Thyroid gland (tissue), 4 donors: Measurements from ENCODE around the gene MRPL36. TPM values are rescaled to one million over a fixed set of nuclear protein-coding genes. Genes with fewer than 3 reads are reported as not detected.

Experiments used
- DNase-seq, 2 donors: peaks; one replicate each; pipeline ENCODE4 v3.0.0-alpha.2; 2019
- H3K27ac ChIP-seq, 3 donors: fragments of 200-600 bp; sonication (generic); 1 replicate in 2 of 3; 2 replicates in 1 of 3; pipeline ENCODE4 v1.5.1; 2016 to 2019; ENCODE audit warnings: mild to moderate bottlenecking in 1 of 3, moderate library complexity in 1 of 3
- H3K27me3 ChIP-seq: fragments of 200-600 bp; sonication (generic); one replicate; pipeline ENCODE4 v1.5.1; 2019
- H3K36me3 ChIP-seq, 2 donors: fragments of 200-600 bp; sonication (generic); one replicate each; pipeline ENCODE4 v1.5.1; 2016 to 2019
- H3K4me1 ChIP-seq, 2 donors: fragments of 200-600 bp; sonication (generic); one replicate each; pipeline ENCODE4 v1.5.1; 2017 to 2019
- H3K4me3 ChIP-seq, 3 donors: fragments of 200-600 bp; sonication (generic); replicated peaks in 1 of 3; 1 replicate in 2 of 3; 2 replicates in 1 of 3; pipeline ENCODE4 v1.5.1; 2016; ENCODE audit warnings: mild to moderate bottlenecking in 1 of 3
- H3K9me3 ChIP-seq: fragments of 200-600 bp; sonication (generic); one replicate; pipeline ENCODE4 v1.5.1; 2017
- CTCF ChIP-seq, 6 experiments: fragments of 200-600 bp in 3 of 6; fragments of 450-650 bp in 3 of 6; sonication (generic) in 3 of 6; IDR thresholded peaks; one replicate each; pipeline ENCODE4 v1.5.1; 2016 to 2019; ENCODE audit warnings: antibody characterized with exemption in 6 of 6, mild to moderate bottlenecking in 2 of 6, inconsistent platforms in 1 of 6, moderate library complexity in 1 of 6
- POLR2A ChIP-seq, 2 donors: fragments of 450-650 bp; IDR thresholded peaks; one replicate each; pipeline ENCODE4 v1.6.1; 2017; ENCODE audit warnings: antibody characterized with exemption in 2 of 2, mild to moderate bottlenecking in 2 of 2, moderate library complexity in 1 of 2
- WGBS, 2 donors: methylation state at CpG; one replicate each; pipeline ENCODE4 v1.1.5; 2017; 5-methylcytosine and 5-hydroxymethylcytosine counted together
- intact Hi-C: fragments of 100-400 bp; cut with DNase I; formaldehyde crosslinking; loops from one replicate; pipeline ENCODE4 v1.15.1; 2023
- total RNA-seq, 4 donors: library from RNA; depleted of rRNA; stranded (reverse); fragments of >200 nt; gene quantifications; one replicate each; pipeline ENCODE4 v1.2.3, GENCODE V29; 2016

Gene MRPL36
- total RNA-seq, 4 donors from 2014 or later: 10.4 to 41.7 (median 33.6) TPM

GRCh38 chr5:1752881-1753280 is 46.8 kb downstream of the MRPL36 start:
- Histone ChIP-seq H3K27ac (no peak overlapping the region), H3K4me3 (no peak overlapping the region), H3K4me1 (no peaks in the 10 kb centered on the region), H3K9me3 (no peaks in the 10 kb centered on the region), H3K27me3 (no peaks in the 10 kb centered on the region), H3K36me3 (no peaks in the 10 kb centered on the region)
- intact Hi-C loops: no loop called here
- TF ChIP-seq POLR2A (IDR thresholded peaks at IDR 0.05) (no peak), CTCF (IDR thresholded peaks at IDR 0.05) (no peak)
- DNase-seq: no peak
- WGBS, 2 donors: 72 to 80% methylated on average over 15 to 16 of the region's 16 CpGs

GRCh38 chr5:1751864-1752822 is 47.5 kb downstream of the MRPL36 start:
- no peak for DNase-seq
- 67 to 70% methylated on average over 27 to 28 of the region's 29 CpGs for WGBS, 2 donors
- TF ChIP-seq CTCF (IDR thresholded peaks at IDR 0.05) (no peak), POLR2A (IDR thresholded peaks at IDR 0.05) (no peak)
- H3K27ac ChIP-seq: no peak overlapping the region
- no peaks in the 10 kb centered on the region for H3K9me3 ChIP-seq
- no peaks in the 10 kb centered on the region for H3K4me1 ChIP-seq
- H3K27me3 ChIP-seq: no peaks in the 10 kb centered on the region
- H3K36me3 ChIP-seq: no peaks in the 10 kb centered on the region
- intact Hi-C loops: no loop called here
- H3K4me3 ChIP-seq: no peak overlapping the region

- no peak for DNase-seq
Measured at GRCh38 chr5:1751026-1751863, 48.4 kb downstream of the MRPL36 start.

GRCh38 chr5:1750469-1750868 is 49.2 kb downstream of the MRPL36 start:
- intact Hi-C loops: no loop called here
- H3K4me3 ChIP-seq: no peak overlapping the region
- H3K27me3 ChIP-seq: no peaks in the 10 kb centered on the region
- H3K4me1 ChIP-seq: no peaks in the 10 kb centered on the region
- no peak for TF ChIP-seq POLR2A (IDR thresholded peaks at IDR 0.05)
- TF ChIP-seq CTCF (IDR thresholded peaks at IDR 0.05): no peak
- no peak overlapping the region for H3K27ac ChIP-seq
- WGBS, 2 donors: 87 to 88% methylated on average over 14 to 17 of the region's 17 CpGs
- H3K9me3 ChIP-seq: no peaks in the 10 kb centered on the region
- no peak for DNase-seq
- H3K36me3 ChIP-seq: no peaks in the 10 kb centered on the region

More at GRCh38 chr5:1751026-1751863, 48.4 kb downstream of the MRPL36 start:
- no peaks in the 10 kb centered on the region for H3K9me3 ChIP-seq
- H3K27ac ChIP-seq: no peak overlapping the region
- 51 to 52% methylated on average over 24 to 27 of the region's 27 CpGs for WGBS, 2 donors
- TF ChIP-seq CTCF (IDR thresholded peaks at IDR 0.05): no peak
- no peak for TF ChIP-seq POLR2A (IDR thresholded peaks at IDR 0.05)
- no peaks in the 10 kb centered on the region for H3K27me3 ChIP-seq
- intact Hi-C loops: no loop called here
- H3K36me3 ChIP-seq: no peaks in the 10 kb centered on the region
- H3K4me3 ChIP-seq: no peak overlapping the region
- no peaks in the 10 kb centered on the region for H3K4me1 ChIP-seq
